OCI-LY3 (cell line): ENCODE results near the gene SLC5A11.

Experiments
- H2AFZ ChIP-seq: fragments of 200-600, 300-600 bp; shearing (Covaris generic); 2 replicates; pipeline ENCODE4 v1.6.0; 2014; ENCODE audit warnings: antibody characterized with exemption, low read depth, low read length
- H3K27ac ChIP-seq: fragments of 200-600, 300-600 bp; sonication (generic); 2 replicates; pipeline ENCODE4 v1.5.1; 2014; ENCODE audit warnings: mild to moderate bottlenecking, low read length, moderate library complexity, mixed read lengths
- H3K27me3 ChIP-seq: fragments of 200-600, 300-600 bp; sonication (generic); 2 replicates; pipeline ENCODE4 v1.6.1; 2014; ENCODE audit warnings: low read depth, low read length, mixed read lengths
- H3K36me3 ChIP-seq: fragments of 200-600, 300-600 bp; sonication (generic); replicated peaks from 2 replicates; pipeline ENCODE3; 2014; ENCODE audit warnings: low read depth, low read length, mixed read lengths
- H3K4me1 ChIP-seq: fragments of 300-600, 200-600 bp; sonication (generic); 2 replicates; pipeline ENCODE4 v1.6.1; 2014; ENCODE audit warnings: low read length, mixed read lengths
- H3K4me2 ChIP-seq: fragments of 200-600, 300-600 bp; sonication (generic); 2 replicates; pipeline ENCODE4 v1.6.1; 2014; ENCODE audit warnings: low read length, mixed read lengths
- H3K4me3 ChIP-seq: fragments of 300-600, 200-600 bp; sonication (generic); 2 replicates; pipeline ENCODE4 v1.5.1; 2014; ENCODE audit warnings: antibody characterized with exemption, mild to moderate bottlenecking, low read length, moderate library complexity
- H3K79me2 ChIP-seq: fragments of 300-600, 200-600 bp; shearing (Covaris generic); 2 replicates; pipeline ENCODE4 v1.6.1; 2014; ENCODE audit warnings: mild to moderate bottlenecking, low read length, mixed read lengths
- H3K9ac ChIP-seq: fragments of 300-600, 200-600 bp; shearing (Covaris generic); 2 replicates; pipeline ENCODE4 v1.6.0; 2014; ENCODE audit warnings: mild to moderate bottlenecking, low read length, moderate library complexity
- H3K9me3 ChIP-seq: fragments of 200-600, 300-600 bp; shearing (Covaris generic); 2 replicates; pipeline ENCODE4 v1.6.1; 2014; ENCODE audit warnings: low read length, mixed read lengths; ENCODE audit not compliant: insufficient read depth
- H4K20me1 ChIP-seq: fragments of 200-600, 300-600 bp; sonication (generic); 2 replicates; pipeline ENCODE4 v1.6.1; 2016; ENCODE audit warnings: low read length, mixed read lengths; ENCODE audit not compliant: insufficient read depth
- EZH2phosphoT487 ChIP-seq: fragments of 200-600 bp; shearing (Covaris generic); IDR thresholded peaks from 2 replicates; pipeline ENCODE4 v1.6.1; 2018; ENCODE audit warnings: antibody characterized with exemption, mixed run types, low read depth
- TF ChIP-seq, protein P1 (sequence below): fragments of 200-600, 300-600 bp; sonication (generic); IDR thresholded peaks from 2 replicates; pipeline ENCODE4 v1.5.1; 2014; ENCODE audit warnings: antibody characterized with exemption, low read length, low read depth

SLC5A11 gene

GRCh38 chr16:24929409-24929808, 83.6 kb downstream of the SLC5A11 start:
- Histone ChIP-seq H3K9ac (no peak overlapping the region), H3K4me3 (no peak overlapping the region), H3K79me2 (peaks cover 74% of the 10 kb centered on the region), H3K27me3 (no peaks in the 10 kb centered on the region), H3K9me3 (no peaks in the 10 kb centered on the region), H3K27ac (no peak overlapping the region), H3K36me3 (peaks cover 78% of the 10 kb centered on the region), H4K20me1 (peaks cover 94% of the 10 kb centered on the region), H3K4me2 (no peak overlapping the region), H2AFZ (no peak overlapping the region), H3K4me1 (no peaks in the 10 kb centered on the region)
- TF ChIP-seq, protein P1, sequence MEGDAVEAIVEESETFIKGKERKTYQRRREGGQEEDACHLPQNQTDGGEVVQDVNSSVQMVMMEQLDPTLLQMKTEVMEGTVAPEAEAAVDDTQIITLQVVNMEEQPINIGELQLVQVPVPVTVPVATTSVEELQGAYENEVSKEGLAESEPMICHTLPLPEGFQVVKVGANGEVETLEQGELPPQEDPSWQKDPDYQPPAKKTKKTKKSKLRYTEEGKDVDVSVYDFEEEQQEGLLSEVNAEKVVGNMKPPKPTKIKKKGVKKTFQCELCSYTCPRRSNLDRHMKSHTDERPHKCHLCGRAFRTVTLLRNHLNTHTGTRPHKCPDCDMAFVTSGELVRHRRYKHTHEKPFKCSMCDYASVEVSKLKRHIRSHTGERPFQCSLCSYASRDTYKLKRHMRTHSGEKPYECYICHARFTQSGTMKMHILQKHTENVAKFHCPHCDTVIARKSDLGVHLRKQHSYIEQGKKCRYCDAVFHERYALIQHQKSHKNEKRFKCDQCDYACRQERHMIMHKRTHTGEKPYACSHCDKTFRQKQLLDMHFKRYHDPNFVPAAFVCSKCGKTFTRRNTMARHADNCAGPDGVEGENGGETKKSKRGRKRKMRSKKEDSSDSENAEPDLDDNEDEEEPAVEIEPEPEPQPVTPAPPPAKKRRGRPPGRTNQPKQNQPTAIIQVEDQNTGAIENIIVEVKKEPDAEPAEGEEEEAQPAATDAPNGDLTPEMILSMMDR: no peak
- no peak for TF ChIP-seq EZH2phosphoT487

DNA sequence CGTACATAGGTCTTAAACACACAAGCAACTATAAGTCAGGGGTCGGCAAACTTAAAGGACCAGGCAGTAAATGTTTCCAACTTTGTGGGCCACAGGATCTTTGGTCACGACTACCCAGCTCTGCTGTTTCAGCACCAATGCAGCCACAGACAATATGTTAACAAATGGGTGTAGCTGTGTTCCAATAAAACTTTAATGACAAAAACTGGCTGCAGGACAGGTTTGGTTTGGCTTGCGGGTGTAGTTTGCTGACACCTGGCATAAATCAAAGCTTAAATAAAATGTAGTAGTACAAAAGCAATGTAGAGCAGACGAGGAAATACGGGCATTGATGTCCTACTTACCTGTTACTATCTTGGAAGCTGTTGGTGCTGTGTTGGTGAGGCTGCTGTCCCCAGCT, 84.7 kb downstream of the SLC5A11 start:
- TF ChIP-seq, protein P1: no peak
- TF ChIP-seq EZH2phosphoT487: no peak
- H3K27ac ChIP-seq: no peak overlapping the region

DNA sequence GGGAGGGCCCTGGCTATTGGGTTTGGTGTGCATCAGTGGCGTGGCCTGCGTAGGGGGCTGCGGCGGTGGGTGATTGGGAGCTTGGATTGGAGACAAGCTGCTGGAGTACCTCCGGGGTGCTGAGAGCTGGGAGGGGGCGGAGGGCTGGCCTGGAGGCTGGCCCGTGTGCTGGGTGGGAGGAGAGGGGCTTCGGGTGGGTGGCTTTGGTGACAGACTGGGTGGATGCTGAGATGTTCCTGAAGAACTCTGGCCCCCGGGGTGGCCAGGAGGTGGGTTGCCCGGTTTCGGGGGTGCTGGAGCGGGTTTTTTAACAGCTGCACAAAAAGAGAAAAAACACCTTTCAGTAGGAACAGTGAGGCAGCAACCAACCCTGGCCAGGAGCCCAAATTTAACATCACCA, 85.3 kb downstream of the SLC5A11 start:
- no peaks in the 10 kb centered on the region for H3K9me3 ChIP-seq
- peaks cover 85% of the 10 kb centered on the region for H3K36me3 ChIP-seq
- TF ChIP-seq, protein P1: no peak
- TF ChIP-seq EZH2phosphoT487: no peak
- H3K27me3 ChIP-seq: no peaks in the 10 kb centered on the region
- H3K9ac ChIP-seq: no peak overlapping the region
- peaks cover 94% of the 10 kb centered on the region for H4K20me1 ChIP-seq
- H2AFZ ChIP-seq: no peak overlapping the region
- H3K79me2 ChIP-seq: peaks cover 79% of the 10 kb centered on the region
- no peak overlapping the region for H3K4me3 ChIP-seq
- no peak overlapping the region for H3K4me2 ChIP-seq
- H3K4me1 ChIP-seq: no peaks in the 10 kb centered on the region
- no peak overlapping the region for H3K27ac ChIP-seq

More for the DNA sequence above, 84.7 kb downstream of the SLC5A11 start:
- Histone ChIP-seq H3K9ac (no peak overlapping the region), H3K79me2 (peaks cover 75% of the 10 kb centered on the region), H4K20me1 (peaks cover 94% of the 10 kb centered on the region), H3K4me2 (no peak overlapping the region), H3K27me3 (no peaks in the 10 kb centered on the region), H3K4me3 (no peak overlapping the region), H3K36me3 (peaks cover 80% of the 10 kb centered on the region), H3K4me1 (no peaks in the 10 kb centered on the region), H3K9me3 (no peaks in the 10 kb centered on the region), H2AFZ (no peak overlapping the region)

- Histone ChIP-seq H3K9me3 (no peaks in the 10 kb centered on the region), H3K4me3 (no peak overlapping the region), H4K20me1 (peaks cover 90% of the 10 kb centered on the region), H2AFZ (no peak overlapping the region), H3K4me2 (no peak overlapping the region), H3K27me3 (no peaks in the 10 kb centered on the region), H3K27ac (no peak overlapping the region), H3K79me2 (peaks cover 79% of the 10 kb centered on the region), H3K9ac (no peak overlapping the region), H3K36me3 (peaks cover 84% of the 10 kb centered on the region), H3K4me1 (no peaks in the 10 kb centered on the region)
- TF ChIP-seq EZH2phosphoT487: no peak
- TF ChIP-seq, protein P1: no peak
Observed at GRCh38 chr16:24935336-24935735, 89.6 kb downstream of the SLC5A11 start.
